GM18907 (cell line): Measurements from ENCODE around the gene HTR6.

ENCODE experiments used
- ATAC-seq: cut with Tn5 transposase; IDR thresholded peaks from one replicate; pipeline ENCODE4 v1.9.1; 2021; ENCODE audit warnings: mild to moderate bottlenecking, moderate library complexity; ENCODE audit not compliant: unreplicated experiment

The HTR6 gene

GRCh38 chr1:19715334-19716203 lies 50.9 kb downstream of the HTR6 start:
- ATAC-seq, result peak; percentile 61

GRCh38 chr1:19717467-19717866 lies 52.8 kb downstream of the HTR6 start:
- no peak for ATAC-seq

- ATAC-seq, result no peak
Observed at GRCh38 chr1:19720174-19720573, 55.5 kb downstream of the HTR6 start.

- ATAC-seq, result no peak
Observed at GRCh38 chr1:19720973-19721372, 56.3 kb downstream of the HTR6 start.

GRCh38 chr1:19723874-19724273 lies 59.2 kb downstream of the HTR6 start:
- no peak for ATAC-seq

GRCh38 chr1:19725606-19726005 lies 60.9 kb downstream of the HTR6 start:
- ATAC-seq, result no peak

GRCh38 chr1:19728413-19729145 lies 63.9 kb downstream of the HTR6 start:
- ATAC-seq, result no peak

GRCh38 chr1:19730232-19730631 lies 65.6 kb downstream of the HTR6 start:
- no peak for ATAC-seq
